K562 (cell line): ENCODE data around the gene LGALS7. TPM values are rescaled to one million over a fixed set of nuclear protein-coding genes. Genes with fewer than 3 reads are reported as not detected.

Experiments
- BDP1 ChIP-seq: IDR thresholded peaks from 3 replicates; pipeline ENCODE4 v1.6.1; 2011; ENCODE audit not compliant: insufficient read length, insufficient read depth
- CC2D1A ChIP-seq: fragments of 450-650 bp; IDR thresholded peaks from 2 replicates; pipeline ENCODE4 v1.6.1; 2017; ENCODE audit warnings: mild to moderate bottlenecking
- HCFC1 ChIP-seq: IDR thresholded peaks from 2 replicates; pipeline ENCODE4 v1.6.1; 2012; ENCODE audit warnings: low read depth, low read length, improper control_type of control experiment
- KAT7 ChIP-seq: sonication (generic); formaldehyde crosslinking; IDR thresholded peaks from 2 replicates; pipeline ENCODE4 v1.8.0; 2022; ENCODE audit warnings: missing genetic modification reagents, mild to moderate bottlenecking, borderline replicate concordance
- TRIM24 ChIP-seq, 2 experiments: fragments of 450-650 bp; IDR thresholded peaks; 2 replicates each; pipeline ENCODE4 v1.6.1; 2016
- U2AF1 ChIP-seq: fragments of 200-400 bp; formaldehyde crosslinking; optimal IDR thresholded peaks from 2 replicates; pipeline ENCODE3; 2017; ENCODE audit warnings: mild to moderate bottlenecking, low read depth, low read length, moderate library complexity
- ZNF124 ChIP-seq: sonication (generic); formaldehyde crosslinking; IDR thresholded peaks from 2 replicates; pipeline ENCODE4 v1.8.1; 2022; ENCODE audit warnings: missing genetic modification reagents
- ZNF23 ChIP-seq: fragments of 250-450 bp; sonication (Bioruptor Pico); IDR thresholded peaks from 2 replicates; pipeline ENCODE4 v1.4.0; 2020; ENCODE audit warnings: mild to moderate bottlenecking
- polyA plus RNA-seq, 8 experiments: library from polyadenylated mRNA; depleted of rRNA in 4 of 8; stranded (reverse) in 5 of 8; unstranded in 3 of 8; fragments of >200 nt; fragmentation: Nextera tagmentation in 2 of 8; fragmentation: Illumina TruSeq in 1 of 8; extraction: Ambion mirVana in 2 of 8; extraction: Trizol in 1 of 8; gene quantifications; 2 replicates each; pipeline versions ENCODE4 v1.2.1 to v1.2.3, GENCODE V29; 2011 to 2014; ENCODE audit warnings: inconsistent platforms in 1 of 8, missing spikeins in 1 of 8
- total RNA-seq, 7 experiments: library from RNA; depleted of rRNA in 6 of 7; stranded (reverse); fragments of >200 nt in 6 of 7; fragmentation: Illumina TruSeq in 2 of 7; extraction: Trizol in 2 of 7; gene quantifications; 2 replicates each; pipeline versions ENCODE4 v1.2.1 to v1.2.3, GENCODE V29; 2011 to 2021; ENCODE audit warnings: low replicate concordance in 1 of 7
- TF ChIP-seq, protein P1 (sequence below), 2 experiments: fragments of 450-650 bp in 1 of 2; sonication (generic) in 1 of 2; formaldehyde crosslinking in 1 of 2; IDR thresholded peaks; 2 replicates each; pipeline versions ENCODE4 v1.7.1 to v1.9.0; 2016 to 2022; ENCODE audit warnings: inconsistent platforms in 1 of 2, mild to moderate bottlenecking in 1 of 2, missing genetic modification reagents in 1 of 2
- TF ChIP-seq, protein P2 (sequence below), 3 experiments: fragments of 200-800 bp in 1 of 3; sonication (Bioruptor generic) in 1 of 3; sonication (generic) in 1 of 3; formaldehyde crosslinking in 1 of 3; IDR thresholded peaks; 2 replicates each; pipeline versions ENCODE4 v1.6.1 to v1.8.0; 2016 to 2022; ENCODE audit warnings: mild to moderate bottlenecking in 2 of 3, missing compliant biosample characterization in 2 of 3, missing genetic modification characterization in 2 of 3, missing genetic modification reagents in 1 of 3

Gene LGALS7
- total and polyA plus RNA-seq, 9 of the 15 experiments (the other 6 are each of a cell fraction or from before 2014, with no cell fraction given): not detected

DNA sequence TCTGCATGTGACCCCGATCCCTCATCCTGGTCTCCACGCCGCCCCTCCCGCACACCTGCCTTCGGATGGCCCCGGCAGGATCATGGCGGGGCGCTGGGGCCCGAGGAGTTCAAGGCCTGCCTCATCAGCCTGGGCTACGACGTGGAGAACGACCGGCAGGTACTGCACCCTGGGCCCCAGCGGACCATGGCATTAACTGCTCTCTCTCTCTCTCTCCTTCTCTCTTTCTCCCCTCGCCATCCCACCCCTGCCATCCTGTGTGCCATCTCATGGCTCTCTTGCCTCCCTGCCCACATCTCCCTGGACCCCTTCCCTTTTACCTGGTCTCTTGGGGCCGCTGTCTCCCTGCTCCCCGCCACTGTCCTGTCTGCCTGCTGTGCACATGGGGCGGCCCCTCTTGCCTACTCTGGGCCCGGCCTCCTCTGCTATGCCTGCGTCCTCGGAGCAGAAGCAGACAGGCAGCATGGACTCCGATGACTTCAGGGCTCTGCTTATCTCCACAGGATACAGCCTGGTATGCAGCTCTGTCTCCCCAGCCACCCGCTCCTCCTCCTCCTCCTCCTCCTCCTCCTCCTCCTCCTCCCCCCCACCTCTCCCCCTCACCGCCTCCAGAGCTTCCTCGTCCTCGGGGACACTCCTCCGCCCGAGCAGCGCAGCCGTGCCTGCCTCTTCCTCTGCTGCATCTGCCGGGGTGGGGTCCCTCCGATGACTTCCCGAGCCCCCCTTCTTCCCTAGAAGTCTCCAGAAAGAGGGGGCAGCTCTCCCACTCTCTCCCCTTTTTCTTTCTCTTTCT lies 45.3 kb downstream of the LGALS7 start (continued):
- TF ChIP-seq, protein P1, sequence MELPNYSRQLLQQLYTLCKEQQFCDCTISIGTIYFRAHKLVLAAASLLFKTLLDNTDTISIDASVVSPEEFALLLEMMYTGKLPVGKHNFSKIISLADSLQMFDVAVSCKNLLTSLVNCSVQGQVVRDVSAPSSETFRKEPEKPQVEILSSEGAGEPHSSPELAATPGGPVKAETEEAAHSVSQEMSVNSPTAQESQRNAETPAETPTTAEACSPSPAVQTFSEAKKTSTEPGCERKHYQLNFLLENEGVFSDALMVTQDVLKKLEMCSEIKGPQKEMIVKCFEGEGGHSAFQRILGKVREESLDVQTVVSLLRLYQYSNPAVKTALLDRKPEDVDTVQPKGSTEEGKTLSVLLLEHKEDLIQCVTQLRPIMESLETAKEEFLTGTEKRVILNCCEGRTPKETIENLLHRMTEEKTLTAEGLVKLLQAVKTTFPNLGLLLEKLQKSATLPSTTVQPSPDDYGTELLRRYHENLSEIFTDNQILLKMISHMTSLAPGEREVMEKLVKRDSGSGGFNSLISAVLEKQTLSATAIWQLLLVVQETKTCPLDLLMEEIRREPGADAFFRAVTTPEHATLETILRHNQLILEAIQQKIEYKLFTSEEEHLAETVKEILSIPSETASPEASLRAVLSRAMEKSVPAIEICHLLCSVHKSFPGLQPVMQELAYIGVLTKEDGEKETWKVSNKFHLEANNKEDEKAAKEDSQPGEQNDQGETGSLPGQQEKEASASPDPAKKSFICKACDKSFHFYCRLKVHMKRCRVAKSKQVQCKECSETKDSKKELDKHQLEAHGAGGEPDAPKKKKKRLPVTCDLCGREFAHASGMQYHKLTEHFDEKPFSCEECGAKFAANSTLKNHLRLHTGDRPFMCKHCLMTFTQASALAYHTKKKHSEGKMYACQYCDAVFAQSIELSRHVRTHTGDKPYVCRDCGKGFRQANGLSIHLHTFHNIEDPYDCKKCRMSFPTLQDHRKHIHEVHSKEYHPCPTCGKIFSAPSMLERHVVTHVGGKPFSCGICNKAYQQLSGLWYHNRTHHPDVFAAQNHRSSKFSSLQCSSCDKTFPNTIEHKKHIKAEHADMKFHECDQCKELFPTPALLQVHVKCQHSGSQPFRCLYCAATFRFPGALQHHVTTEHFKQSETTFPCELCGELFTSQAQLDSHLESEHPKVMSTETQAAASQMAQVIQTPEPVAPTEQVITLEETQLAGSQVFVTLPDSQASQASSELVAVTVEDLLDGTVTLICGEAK (IDR thresholded peaks at IDR 0.05): no peak
- TF ChIP-seq, protein P1 (CRISPR knock-in tag; IDR thresholded peaks at IDR 0.05): no peak
- TF ChIP-seq HCFC1 (no peak), BDP1 (no peak), CC2D1A (no peak; the same call in 1 of the 2 replicates), KAT7 (CRISPR knock-in tag) (0 out of 2 replicates have a peak, but pooled peaks have one; percentile 34), ZNF23 (CRISPR knock-in tag) (no peak), TRIM24 (IDR thresholded peaks at IDR 0.05) (0 out of 4 replicates have a peak, but pooled peaks of 1 of the 2 experiments have one; percentile 18), U2AF1 (no peak), ZNF124 (CRISPR knock-in tag) (no peak)
- TF ChIP-seq, protein P2, sequence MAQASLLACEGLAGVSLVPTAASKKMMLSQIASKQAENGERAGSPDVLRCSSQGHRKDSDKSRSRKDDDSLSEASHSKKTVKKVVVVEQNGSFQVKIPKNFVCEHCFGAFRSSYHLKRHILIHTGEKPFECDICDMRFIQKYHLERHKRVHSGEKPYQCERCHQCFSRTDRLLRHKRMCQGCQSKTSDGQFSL (CRISPR knock-in tag; IDR thresholded peaks at IDR 0.05): peak; percentile 63
- TF ChIP-seq, protein P2 (tag; IDR thresholded peaks at IDR 0.05): no peak
